ENCODE results near the gene LRPAP1. TPM values are rescaled to one million over a fixed set of nuclear protein-coding genes. Genes with fewer than 3 reads are reported as not detected.

LRPAP1 gene
- total RNA-seq, 1 donor from 2014 or later, result 134 TPM

GRCh38 chr4:3497095-3497494, 35.1 kb downstream of the LRPAP1 start:
- Mint-ChIP-seq H3K27ac (no peak overlapping the region), H3K9me3 (ENCODE audit: low read depth) (no peaks in the 10 kb centered on the region)
- TF ChIP-seq, protein P1, sequence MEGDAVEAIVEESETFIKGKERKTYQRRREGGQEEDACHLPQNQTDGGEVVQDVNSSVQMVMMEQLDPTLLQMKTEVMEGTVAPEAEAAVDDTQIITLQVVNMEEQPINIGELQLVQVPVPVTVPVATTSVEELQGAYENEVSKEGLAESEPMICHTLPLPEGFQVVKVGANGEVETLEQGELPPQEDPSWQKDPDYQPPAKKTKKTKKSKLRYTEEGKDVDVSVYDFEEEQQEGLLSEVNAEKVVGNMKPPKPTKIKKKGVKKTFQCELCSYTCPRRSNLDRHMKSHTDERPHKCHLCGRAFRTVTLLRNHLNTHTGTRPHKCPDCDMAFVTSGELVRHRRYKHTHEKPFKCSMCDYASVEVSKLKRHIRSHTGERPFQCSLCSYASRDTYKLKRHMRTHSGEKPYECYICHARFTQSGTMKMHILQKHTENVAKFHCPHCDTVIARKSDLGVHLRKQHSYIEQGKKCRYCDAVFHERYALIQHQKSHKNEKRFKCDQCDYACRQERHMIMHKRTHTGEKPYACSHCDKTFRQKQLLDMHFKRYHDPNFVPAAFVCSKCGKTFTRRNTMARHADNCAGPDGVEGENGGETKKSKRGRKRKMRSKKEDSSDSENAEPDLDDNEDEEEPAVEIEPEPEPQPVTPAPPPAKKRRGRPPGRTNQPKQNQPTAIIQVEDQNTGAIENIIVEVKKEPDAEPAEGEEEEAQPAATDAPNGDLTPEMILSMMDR (IDR thresholded peaks at IDR 0.05; ENCODE audit: unreplicated experiment), result no peak

DNA sequence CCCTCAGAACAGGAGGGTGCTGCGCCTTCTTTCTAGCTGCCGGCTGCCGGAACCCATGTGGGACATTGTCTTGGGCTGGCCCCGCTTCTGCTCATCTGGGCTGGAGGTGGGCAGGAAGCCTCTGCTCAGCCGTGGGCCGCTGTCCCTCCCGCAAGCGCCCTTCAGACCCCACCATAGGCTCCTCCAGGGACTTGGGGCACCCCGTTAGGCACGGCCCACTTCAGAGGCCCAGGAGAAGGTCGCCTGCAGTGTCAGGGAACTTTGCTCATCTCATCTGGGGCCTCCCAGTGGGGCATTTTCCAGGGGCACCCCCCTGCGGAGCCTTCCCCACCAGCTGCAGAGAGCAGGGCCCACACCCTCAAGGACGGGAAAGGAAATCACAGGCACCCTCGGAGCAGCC, 36.2 kb downstream of the LRPAP1 start:
- Mint-ChIP-seq H3K4me1 (ENCODE audit: low read depth) (no peaks in the 10 kb centered on the region), H3K27me3 (peaks cover 22% of the 10 kb centered on the region), H3K9me3 (ENCODE audit: low read depth) (no peaks in the 10 kb centered on the region)

More at GRCh38 chr4:3497095-3497494, 35.1 kb downstream of the LRPAP1 start:
- H3K4me1 Mint-ChIP-seq (ENCODE audit: low read depth), result no peaks in the 10 kb centered on the region
- no peak for DNase-seq (ENCODE audit: low spot score, unreplicated experiment)
- no peaks in the 10 kb centered on the region for H3K36me3 Mint-ChIP-seq (ENCODE audit: insufficient read depth)
- H3K27me3 Mint-ChIP-seq, result peaks cover 11% of the 10 kb centered on the region
- H3K4me3 Mint-ChIP-seq (ENCODE audit: low read depth), result no peak overlapping the region

GRCh38 chr4:3495204-3495975, 36.8 kb downstream of the LRPAP1 start:
- H3K27ac Mint-ChIP-seq, result no peak overlapping the region
- DNase-seq (ENCODE audit: low spot score, unreplicated experiment), result no peak
- H3K9me3 Mint-ChIP-seq (ENCODE audit: low read depth), result no peaks in the 10 kb centered on the region
- H3K4me3 Mint-ChIP-seq (ENCODE audit: low read depth), result no peak overlapping the region
- peaks cover 24% of the 10 kb centered on the region for H3K27me3 Mint-ChIP-seq
- H3K4me1 Mint-ChIP-seq (ENCODE audit: low read depth), result no peaks in the 10 kb centered on the region
- TF ChIP-seq, protein P1 (IDR thresholded peaks at IDR 0.05; ENCODE audit: unreplicated experiment), result no peak
- H3K36me3 Mint-ChIP-seq (ENCODE audit: insufficient read depth), result no peaks in the 10 kb centered on the region

More for the DNA sequence above, 36.2 kb downstream of the LRPAP1 start:
- no peak overlapping the region for H3K4me3 Mint-ChIP-seq (ENCODE audit: low read depth)
- no peak overlapping the region for H3K27ac Mint-ChIP-seq
- DNase-seq (ENCODE audit: low spot score, unreplicated experiment), result no peak
- TF ChIP-seq, protein P1 (IDR thresholded peaks at IDR 0.05; ENCODE audit: unreplicated experiment), result no peak
- no peaks in the 10 kb centered on the region for H3K36me3 Mint-ChIP-seq (ENCODE audit: insufficient read depth)

GRCh38 chr4:3494462-3494871, 37.8 kb downstream of the LRPAP1 start:
- Mint-ChIP-seq H3K36me3 (ENCODE audit: insufficient read depth) (no peaks in the 10 kb centered on the region), H3K27me3 (peaks cover 32% of the 10 kb centered on the region)
- DNase-seq (ENCODE audit: low spot score, unreplicated experiment), result no peak

DNA sequence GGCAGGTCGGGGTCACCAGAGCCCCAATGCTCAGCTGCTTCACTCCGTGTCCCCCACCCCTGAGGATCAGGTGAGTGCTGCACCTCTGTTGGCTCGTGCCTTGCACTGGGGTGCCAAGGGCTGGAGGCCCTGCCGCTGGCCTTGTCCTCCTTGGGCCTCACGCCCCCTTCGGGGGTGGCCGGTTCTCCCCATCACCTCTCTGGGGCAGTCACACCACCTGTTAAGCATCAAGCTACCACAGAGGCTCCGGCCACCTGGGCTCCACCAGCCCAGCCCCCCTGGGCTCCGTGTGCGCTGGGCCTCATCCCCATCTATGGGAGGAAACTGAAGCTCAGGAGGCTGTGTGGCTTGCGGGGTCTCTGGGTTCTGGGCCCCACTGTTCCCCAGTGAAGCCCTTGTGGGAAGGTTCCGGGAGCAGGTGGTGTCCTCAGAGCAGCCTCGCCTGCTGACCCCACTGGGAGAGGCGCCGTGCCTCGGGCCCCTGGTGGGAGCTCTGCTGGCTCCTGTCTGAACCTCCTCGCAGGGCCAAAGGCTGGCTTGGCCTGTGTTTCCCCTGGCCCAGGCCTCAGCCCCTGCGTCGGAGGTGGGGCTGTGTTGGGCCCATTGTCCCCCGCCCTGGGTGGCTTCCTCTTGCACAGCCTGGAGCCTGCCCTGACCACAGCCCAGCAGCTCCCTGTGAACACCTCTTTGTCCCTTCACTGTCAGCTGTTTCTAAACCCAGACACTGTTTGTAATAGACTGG, 38.3 kb downstream of the LRPAP1 start:
- TF ChIP-seq, protein P1 (IDR thresholded peaks at IDR 0.05; ENCODE audit: unreplicated experiment), result no peak
- Mint-ChIP-seq H3K36me3 (ENCODE audit: insufficient read depth) (no peaks in the 10 kb centered on the region), H3K27me3 (peaks cover 38% of the 10 kb centered on the region), H3K27ac (no peak overlapping the region), H3K9me3 (ENCODE audit: low read depth) (no peaks in the 10 kb centered on the region), H3K4me3 (ENCODE audit: low read depth) (no peak overlapping the region), H3K4me1 (ENCODE audit: low read depth) (no peaks in the 10 kb centered on the region)
- DNase-seq (ENCODE audit: low spot score, unreplicated experiment), result no peak

More at GRCh38 chr4:3494462-3494871, 37.8 kb downstream of the LRPAP1 start:
- Mint-ChIP-seq H3K4me3 (ENCODE audit: low read depth) (no peak overlapping the region), H3K4me1 (ENCODE audit: low read depth) (no peaks in the 10 kb centered on the region), H3K9me3 (ENCODE audit: low read depth) (no peaks in the 10 kb centered on the region), H3K27ac (no peak overlapping the region)
- TF ChIP-seq, protein P1 (IDR thresholded peaks at IDR 0.05; ENCODE audit: unreplicated experiment), result no peak

All from progenitor cell of endocrine pancreas (in vitro differentiated cells).